Activated naive CD8-positive, alpha-beta T cell (primary cell): ENCODE results near the gene DNLZ.

Experiments
- H3K27ac Mint-ChIP-seq: one replicate; pipeline ENCODE4 v1.8.0; 2021; ENCODE audit warnings: mixed read lengths
- H3K27me3 Mint-ChIP-seq: one replicate; pipeline ENCODE4 v1.8.0; 2021; ENCODE audit warnings: mixed read lengths
- H3K36me3 Mint-ChIP-seq: one replicate; pipeline ENCODE4 v1.8.0; 2021; ENCODE audit warnings: mixed read lengths
- H3K4me1 Mint-ChIP-seq: one replicate; pipeline ENCODE4 v1.8.0; 2021; ENCODE audit warnings: low read depth, mixed read lengths
- H3K4me3 Mint-ChIP-seq: one replicate; pipeline ENCODE4 v1.8.0; 2021; ENCODE audit warnings: mild to moderate bottlenecking, mixed read lengths
- H3K9me3 Mint-ChIP-seq: one replicate; pipeline ENCODE4 v1.8.0; 2021; ENCODE audit warnings: low read depth, mixed read lengths

Gene DNLZ

DNA sequence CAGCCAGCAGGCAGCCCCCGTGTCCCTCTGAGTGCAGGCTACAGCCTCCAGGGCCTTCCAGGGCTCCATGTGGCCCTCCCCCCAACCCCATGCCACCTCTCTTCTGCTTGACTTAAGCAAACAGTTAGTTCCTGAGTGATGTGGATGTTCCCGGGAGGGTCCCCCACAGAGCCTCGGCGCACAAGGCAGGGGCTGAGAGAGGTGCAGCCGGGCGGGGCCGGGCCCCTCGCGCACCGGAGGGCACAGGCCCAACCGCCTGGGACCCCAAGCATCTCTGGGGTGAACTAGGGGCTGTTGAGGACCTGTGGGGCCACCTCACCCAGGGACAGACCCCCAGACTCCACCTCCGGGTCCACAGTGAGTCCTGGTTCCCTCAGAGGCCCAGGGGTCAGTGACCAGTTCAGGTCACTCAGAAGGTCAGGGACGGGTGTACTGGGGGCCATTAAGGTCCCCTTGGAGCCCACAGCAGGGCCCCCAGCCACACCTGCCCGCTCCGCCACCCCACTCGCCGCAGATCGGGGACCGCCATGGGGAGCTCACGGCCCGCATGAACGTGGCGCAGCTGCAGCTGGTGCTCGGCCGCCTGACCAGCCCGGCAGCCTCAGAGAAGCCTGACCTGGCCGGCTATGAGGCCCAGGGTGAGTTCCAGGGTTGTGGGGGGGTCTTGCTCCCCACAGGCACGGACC is 23.0 kb downstream of the DNLZ start:
- Mint-ChIP-seq H3K27ac (no peak overlapping the region), H3K27me3 (no peaks in the 10 kb centered on the region), H3K36me3 (no peaks in the 10 kb centered on the region), H3K4me3 (no peak overlapping the region), H3K4me1 (no peaks in the 10 kb centered on the region), H3K9me3 (no peaks in the 10 kb centered on the region)

DNA sequence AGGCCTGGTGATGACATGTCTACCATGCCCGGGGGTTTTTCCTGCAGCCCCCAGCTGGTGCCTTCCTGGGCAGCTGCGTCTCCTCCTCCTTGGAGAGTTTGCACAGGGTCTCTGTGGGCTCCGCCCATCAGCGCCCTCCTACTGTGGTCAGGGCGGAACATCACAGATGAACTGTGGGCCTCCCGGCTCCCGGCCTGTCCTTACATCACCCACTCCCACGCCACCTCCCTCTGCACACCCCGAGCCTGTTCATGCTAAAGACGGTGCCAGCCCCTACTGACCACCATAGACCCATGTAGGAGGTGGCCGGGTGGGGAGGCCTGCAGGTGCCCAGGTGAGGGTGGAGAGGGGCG is 23.6 kb downstream of the DNLZ start:
- Mint-ChIP-seq H3K4me3 (no peak overlapping the region), H3K27me3 (no peaks in the 10 kb centered on the region), H3K36me3 (no peaks in the 10 kb centered on the region), H3K4me1 (no peaks in the 10 kb centered on the region), H3K27ac (no peak overlapping the region), H3K9me3 (no peaks in the 10 kb centered on the region)

DNA sequence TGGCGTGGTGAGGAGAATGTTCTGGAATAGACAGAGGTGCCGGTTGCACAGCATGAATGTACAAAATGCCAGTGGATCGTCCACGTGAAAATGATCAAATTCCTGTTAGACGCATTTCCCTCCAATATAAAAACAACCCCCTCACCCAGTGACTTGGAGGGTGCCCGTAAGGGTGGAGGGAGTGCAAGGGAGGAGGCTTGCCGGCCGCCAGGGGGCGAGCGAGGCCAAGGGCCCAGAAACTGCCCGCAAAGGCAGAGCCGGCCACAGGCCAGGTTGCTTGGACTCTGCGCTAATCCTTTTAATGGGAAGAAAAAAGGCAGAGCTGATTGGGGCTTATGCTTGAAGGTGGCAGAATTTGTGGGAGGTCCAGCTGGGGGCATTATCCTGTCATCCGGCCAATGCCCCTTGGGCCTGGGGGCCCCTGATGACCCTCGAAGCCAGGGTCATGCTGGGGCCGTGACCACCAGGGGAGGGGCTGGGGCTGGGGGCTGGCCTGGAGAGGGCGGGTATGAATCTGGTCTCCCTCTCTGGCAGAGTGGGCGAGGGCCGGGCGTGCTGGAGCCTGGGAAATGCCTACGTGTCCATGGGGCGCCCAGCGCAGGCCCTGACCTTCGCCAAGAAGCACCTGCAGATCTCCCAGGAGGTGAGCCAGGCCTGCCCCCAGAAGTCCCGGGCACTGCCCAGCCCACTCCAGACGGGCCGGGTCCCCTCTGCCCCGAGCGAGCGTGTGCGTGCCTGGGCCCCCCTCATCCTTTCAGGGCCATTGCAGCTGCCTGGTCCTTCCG is 24.2 kb downstream of the DNLZ start:
- Mint-ChIP-seq H3K36me3 (no peaks in the 10 kb centered on the region), H3K9me3 (no peaks in the 10 kb centered on the region), H3K27me3 (no peaks in the 10 kb centered on the region), H3K4me3 (no peak overlapping the region), H3K4me1 (no peaks in the 10 kb centered on the region), H3K27ac (no peak overlapping the region)

DNA sequence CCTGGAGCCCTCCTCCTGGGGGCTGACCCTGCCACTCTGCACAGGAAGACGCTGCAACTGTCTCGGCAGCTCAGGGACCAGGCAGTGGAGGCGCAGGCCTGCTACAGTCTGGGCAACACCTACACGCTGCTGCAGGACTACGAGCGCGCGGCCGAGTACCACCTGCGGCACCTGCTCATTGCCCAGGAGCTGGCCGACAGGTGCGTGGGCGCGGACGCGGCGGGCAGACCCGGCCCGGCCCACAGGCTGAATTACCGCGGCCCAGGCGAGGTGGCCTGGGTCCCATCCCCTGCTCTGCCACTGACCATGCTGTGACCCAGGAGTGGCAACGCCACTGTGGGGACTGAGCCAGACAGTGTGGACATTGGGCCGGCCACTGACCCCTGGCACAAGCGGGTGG is 25.0 kb downstream of the DNLZ start:
- no peak overlapping the region for H3K27ac Mint-ChIP-seq
- H3K36me3 Mint-ChIP-seq: no peaks in the 10 kb centered on the region
- H3K4me1 Mint-ChIP-seq: no peaks in the 10 kb centered on the region
- H3K4me3 Mint-ChIP-seq: no peak overlapping the region
- no peaks in the 10 kb centered on the region for H3K9me3 Mint-ChIP-seq
- H3K27me3 Mint-ChIP-seq: no peaks in the 10 kb centered on the region

DNA sequence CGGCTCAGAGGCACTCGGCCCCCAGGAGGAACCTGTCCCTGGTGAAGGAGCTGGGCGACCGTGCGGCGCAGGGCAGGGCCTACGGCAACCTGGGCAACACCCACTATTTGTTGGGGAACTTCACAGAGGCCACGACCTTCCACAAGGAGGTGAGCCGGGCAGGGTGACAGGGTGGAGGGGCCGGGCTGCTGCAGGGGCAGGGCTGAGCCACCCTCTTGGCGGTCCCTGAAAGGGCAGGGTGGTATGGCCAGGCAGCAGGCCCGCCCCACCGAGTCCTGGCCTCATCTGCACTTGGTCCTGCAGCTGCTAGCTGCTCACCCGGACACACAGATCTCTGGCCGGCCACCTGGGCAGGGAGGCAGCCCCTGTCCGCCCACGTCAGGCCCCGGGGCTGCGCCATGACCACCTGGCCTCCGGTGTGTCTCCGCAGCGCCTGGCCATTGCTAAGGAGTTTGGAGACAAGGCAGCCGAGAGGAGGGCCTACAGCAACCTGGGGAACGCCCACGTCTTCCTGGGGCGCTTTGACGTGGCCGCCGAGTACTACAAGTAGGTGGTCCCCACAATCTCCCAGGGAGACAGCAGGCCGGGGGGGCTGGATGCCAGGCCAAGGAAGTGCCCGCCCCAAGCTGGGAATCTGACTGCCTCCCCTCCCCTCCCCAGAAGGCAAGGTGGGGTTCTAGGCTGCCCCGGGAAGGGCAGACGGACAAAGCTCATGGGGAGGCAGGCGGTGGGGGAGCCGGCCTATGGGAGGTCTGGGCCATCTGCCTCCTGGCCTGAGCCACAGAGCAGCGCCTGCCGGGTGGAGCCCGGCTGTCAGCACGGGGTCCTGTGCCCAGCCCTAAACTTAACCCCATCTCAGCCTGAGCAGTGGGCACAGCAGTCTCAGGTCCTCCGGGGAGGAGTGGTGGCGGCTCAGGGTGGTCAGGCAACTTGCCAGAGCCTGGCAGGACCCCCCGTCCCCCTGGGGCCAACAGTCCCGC is 25.8 kb downstream of the DNLZ start:
- no peaks in the 10 kb centered on the region for H3K36me3 Mint-ChIP-seq
- no peak overlapping the region for H3K4me3 Mint-ChIP-seq
- H3K27me3 Mint-ChIP-seq: no peaks in the 10 kb centered on the region
- H3K4me1 Mint-ChIP-seq: no peaks in the 10 kb centered on the region
- H3K9me3 Mint-ChIP-seq: no peaks in the 10 kb centered on the region
- H3K27ac Mint-ChIP-seq: no peak overlapping the region

DNA sequence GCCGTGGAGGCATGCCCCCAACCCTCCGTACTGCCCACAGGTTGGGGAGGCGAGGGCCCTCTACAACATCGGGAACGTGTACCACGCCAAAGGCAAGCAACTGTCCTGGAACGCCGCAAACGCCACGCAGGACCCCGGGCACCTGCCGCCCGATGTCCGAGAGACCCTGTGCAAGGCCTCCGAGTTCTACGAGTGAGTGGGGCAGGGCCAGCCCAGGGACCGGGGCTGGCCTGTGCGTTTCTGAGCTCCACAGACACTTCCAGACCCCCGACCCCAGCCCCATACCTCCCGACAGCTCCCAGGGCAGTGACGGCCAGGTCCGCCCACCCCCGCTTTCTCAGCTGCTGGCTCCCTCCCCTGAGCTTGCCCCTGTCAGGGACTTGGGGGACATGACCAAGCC is 26.7 kb downstream of the DNLZ start:
- Mint-ChIP-seq H3K9me3 (no peaks in the 10 kb centered on the region), H3K27ac (no peak overlapping the region), H3K36me3 (no peaks in the 10 kb centered on the region), H3K27me3 (no peaks in the 10 kb centered on the region), H3K4me3 (no peak overlapping the region), H3K4me1 (no peaks in the 10 kb centered on the region)

DNA sequence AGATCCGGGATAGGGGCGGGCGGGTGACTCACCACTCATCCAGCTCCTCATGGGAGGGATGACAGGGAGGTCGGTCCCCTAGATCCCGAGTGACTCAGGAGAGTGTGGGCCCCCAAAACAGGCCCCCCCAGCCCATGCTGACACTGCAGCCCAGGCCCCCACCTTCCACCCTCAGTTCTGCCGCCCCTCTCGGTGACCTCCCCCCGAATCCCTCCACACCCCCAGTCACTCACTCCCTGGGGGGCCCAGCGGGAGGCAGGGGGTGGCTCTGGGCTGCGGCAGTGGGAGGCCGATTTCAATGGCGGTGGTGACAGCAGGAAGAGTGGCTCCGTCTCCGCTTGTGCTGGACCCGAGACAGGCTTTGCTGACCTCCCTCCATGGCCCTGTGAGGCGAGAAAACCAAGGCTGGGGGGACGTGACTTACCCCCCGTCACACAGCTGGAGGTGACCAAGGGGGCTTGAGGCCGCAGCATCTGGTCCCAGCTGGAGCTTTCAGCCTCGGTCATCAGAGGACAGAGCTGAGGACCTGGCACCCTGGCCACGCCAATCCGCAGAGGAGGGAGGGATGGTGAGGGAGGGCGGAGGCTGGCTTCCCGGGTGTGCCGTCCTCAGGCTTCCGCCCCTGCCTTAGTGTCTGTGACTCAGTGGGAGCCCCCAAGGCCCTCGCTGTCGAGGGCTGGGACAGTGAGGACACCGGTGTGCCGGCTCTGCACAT is 27.2 kb downstream of the DNLZ start:
- Mint-ChIP-seq H3K4me3 (no peak overlapping the region), H3K27ac (no peak overlapping the region), H3K9me3 (no peaks in the 10 kb centered on the region), H3K36me3 (no peaks in the 10 kb centered on the region), H3K4me1 (no peaks in the 10 kb centered on the region), H3K27me3 (no peaks in the 10 kb centered on the region)

DNA sequence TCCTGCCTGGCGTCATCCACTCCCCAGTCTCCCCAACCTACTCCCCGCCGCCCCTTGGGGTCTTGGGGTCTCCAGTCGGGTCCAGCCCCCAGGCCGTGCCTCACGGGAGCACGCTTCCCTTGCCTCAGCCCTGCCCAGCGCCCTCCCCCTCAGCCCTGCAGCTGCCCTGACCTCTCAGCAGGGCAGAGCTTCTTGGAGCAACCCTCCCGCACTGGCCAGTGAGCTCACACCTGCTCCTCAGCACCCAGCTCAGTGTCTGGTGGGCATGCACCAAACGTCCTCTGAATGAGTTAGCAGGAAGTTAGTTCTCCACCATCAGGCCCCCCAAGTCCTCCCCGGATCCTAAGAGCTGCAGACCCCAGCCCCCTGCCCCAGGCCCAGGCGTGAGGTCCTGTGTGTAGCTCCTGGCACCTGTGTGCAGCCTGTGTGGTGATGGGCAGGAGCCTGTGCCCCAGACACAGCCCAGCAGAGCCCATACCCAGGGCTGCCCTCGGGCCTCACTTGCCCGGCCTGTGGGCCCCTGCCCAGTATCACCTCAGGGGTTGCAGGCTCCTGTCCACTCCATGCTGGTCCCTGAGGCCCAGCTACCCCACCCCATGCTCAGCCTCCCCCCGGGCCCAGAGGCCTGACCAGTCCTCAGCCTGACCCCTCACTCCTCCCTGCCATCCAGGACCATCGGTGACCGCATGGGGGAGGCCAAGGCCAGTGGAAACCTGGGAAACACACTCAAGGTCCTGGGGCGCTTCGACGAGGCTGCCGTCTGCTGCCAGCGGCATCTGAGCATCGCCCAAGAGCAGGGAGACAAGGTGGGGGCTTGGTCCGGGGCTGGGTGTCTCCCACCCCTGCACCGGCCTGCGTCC is 28.0 kb downstream of the DNLZ start:
- Mint-ChIP-seq H3K9me3 (no peaks in the 10 kb centered on the region), H3K27ac (no peak overlapping the region), H3K4me1 (no peaks in the 10 kb centered on the region), H3K4me3 (no peak overlapping the region), H3K36me3 (no peaks in the 10 kb centered on the region), H3K27me3 (no peaks in the 10 kb centered on the region)

DNA sequence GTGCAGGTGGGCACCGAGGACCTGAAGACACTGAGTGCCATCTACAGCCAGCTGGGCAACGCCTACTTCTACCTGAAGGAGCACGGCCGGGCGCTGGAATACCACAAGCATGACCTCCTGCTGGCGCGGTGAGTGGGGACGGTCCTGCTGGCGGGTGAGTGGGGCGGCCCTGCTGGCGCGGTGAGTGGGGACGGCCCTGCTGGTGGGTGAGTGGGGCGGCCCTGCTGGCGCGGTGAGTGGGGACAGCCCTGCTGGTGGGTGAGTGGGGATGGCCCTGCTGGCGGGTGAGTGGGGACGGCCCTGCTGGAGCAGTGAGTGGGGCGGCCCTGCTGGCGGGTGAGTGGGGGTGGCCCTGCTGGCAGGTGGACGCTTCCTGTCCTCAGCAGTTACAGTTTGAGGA is 29.0 kb downstream of the DNLZ start:
- Mint-ChIP-seq H3K4me1 (no peaks in the 10 kb centered on the region), H3K27ac (no peak overlapping the region), H3K36me3 (no peaks in the 10 kb centered on the region)

DNA sequence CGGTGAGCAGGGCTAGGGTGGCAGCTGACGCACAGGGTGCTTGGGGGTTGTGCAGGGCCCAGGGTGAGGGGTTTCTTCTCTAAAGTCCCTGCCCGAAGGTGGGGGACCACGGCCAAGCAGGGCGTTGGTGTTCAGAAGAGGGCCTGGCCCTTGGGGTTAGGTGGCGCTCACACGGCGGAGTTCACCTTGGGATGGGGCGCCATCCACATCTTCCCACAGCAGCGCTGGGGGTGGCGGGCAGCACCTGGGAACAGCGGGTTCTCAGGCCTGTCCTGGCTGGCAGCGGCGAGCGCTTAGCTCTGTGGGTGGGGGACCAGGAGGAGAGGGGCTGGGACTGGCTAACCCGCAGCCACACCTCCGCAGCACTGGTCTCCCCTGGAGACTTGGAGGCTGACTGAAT is 30.1 kb downstream of the DNLZ start:
- H3K27me3 Mint-ChIP-seq: no peaks in the 10 kb centered on the region
- H3K36me3 Mint-ChIP-seq: no peaks in the 10 kb centered on the region
- peaks cover 3% of the 10 kb centered on the region for H3K4me1 Mint-ChIP-seq
- no peaks in the 10 kb centered on the region for H3K9me3 Mint-ChIP-seq
- H3K27ac Mint-ChIP-seq: no peak overlapping the region
- no peak overlapping the region for H3K4me3 Mint-ChIP-seq

More for the DNA sequence above, 29.0 kb downstream of the DNLZ start:
- no peak overlapping the region for H3K4me3 Mint-ChIP-seq
- H3K27me3 Mint-ChIP-seq: no peaks in the 10 kb centered on the region
- no peaks in the 10 kb centered on the region for H3K9me3 Mint-ChIP-seq

DNA sequence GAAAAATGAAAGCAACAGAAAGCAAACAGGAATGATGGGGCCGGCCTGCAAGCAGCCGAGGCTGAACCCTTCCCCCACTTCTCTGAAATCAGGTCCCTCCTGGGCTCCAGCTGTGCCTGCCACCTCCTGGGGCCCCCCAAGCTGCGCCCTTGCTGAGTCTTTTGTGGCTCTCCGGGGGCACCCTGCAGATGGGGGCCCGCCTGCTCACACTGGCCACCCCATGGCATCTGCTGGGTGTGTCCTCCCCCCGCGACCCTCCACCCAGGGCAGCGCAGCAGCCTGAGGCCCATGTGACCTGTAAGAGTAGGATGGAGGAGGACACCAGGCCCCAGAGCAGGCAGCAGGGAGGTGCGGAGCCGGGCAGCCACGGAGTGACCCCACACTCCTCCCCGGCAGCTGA is 30.5 kb downstream of the DNLZ start:
- H3K9me3 Mint-ChIP-seq: no peaks in the 10 kb centered on the region
- H3K27me3 Mint-ChIP-seq: no peaks in the 10 kb centered on the region
- H3K4me1 Mint-ChIP-seq: peaks cover 3% of the 10 kb centered on the region
- no peaks in the 10 kb centered on the region for H3K36me3 Mint-ChIP-seq
- no peak overlapping the region for H3K27ac Mint-ChIP-seq
- H3K4me3 Mint-ChIP-seq: no peak overlapping the region

DNA sequence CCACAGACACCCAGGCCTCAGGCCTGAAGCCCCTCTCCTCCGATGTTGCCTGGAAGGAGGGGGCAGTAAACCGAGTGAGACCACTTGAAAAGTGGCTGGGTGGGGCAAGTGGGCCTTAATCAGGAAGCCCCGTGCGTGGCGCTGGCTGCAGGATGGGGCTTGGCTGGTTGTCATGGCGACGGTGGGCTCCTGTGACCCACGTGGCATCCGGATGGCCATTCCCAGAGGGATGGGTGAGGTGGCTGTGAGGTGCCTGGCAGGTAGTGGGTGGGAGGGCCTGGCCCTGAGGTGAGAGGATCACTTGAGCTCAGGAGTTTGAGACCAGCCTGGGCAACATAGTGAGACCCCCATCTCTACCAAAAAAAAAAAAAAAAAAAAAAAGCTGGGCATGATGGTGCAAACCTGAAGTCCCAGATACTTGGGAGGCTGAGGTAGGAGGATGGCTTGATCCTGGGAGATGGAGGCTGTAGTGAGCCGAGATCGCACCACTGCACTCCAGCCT is 31.0 kb downstream of the DNLZ start:
- Mint-ChIP-seq H3K27me3 (no peaks in the 10 kb centered on the region), H3K27ac (no peak overlapping the region), H3K36me3 (no peaks in the 10 kb centered on the region), H3K9me3 (no peaks in the 10 kb centered on the region), H3K4me3 (no peak overlapping the region), H3K4me1 (peaks cover 3% of the 10 kb centered on the region)

DNA sequence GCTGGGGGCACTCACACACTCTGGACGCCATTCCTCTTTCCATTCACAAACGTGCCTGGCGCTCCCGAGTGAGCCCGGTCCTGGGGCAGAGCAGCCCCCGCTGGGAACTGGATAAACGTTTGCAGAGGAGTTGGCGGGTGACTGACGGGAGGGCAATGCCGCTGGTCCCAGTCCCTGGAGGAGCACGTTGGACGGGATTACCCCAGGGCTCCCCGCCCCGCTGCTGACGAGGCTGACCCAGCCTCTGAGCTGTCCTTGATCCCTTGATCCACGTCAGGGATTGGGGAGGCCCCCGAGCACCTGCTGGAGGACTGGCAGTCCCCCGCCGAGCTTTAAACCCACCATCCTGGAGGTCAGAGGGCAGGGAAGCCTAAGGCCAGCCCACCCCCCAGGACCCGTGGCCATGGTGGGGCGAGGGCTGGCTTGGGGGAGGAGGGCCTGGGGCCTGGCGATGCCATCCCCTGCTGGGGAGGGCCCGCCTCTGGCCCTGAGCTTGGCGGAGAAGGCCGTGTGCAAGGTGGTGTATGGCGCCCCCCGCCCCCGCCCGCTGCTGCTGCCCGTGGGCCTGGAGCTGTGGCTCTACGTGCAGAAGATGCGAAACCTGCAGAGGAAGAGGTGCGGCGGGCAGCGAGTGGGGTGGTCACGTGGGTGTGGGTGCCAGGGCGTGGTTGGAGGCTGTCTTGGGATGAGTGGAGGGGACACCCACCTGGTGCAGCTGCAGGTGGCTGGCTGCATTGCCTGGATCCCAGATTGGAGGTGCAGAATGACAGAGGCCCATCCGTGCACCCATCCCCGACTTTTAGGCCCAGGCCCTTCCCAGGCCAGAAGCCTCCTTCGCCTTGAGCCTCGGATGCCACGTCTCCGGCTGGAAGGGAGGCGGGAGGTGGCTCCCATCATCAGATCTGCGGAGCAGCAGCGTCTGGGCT is 31.7 kb downstream of the DNLZ start:
- H3K4me3 Mint-ChIP-seq: no peak overlapping the region
- H3K27me3 Mint-ChIP-seq: no peaks in the 10 kb centered on the region
- H3K4me1 Mint-ChIP-seq: peaks cover 3% of the 10 kb centered on the region
- H3K36me3 Mint-ChIP-seq: no peaks in the 10 kb centered on the region
- H3K27ac Mint-ChIP-seq: no peak overlapping the region
- no peaks in the 10 kb centered on the region for H3K9me3 Mint-ChIP-seq
